Cortex of kidney (tissue), 1 donor: ENCODE data around the gene CLCN6.

Experiments used
- DNase-seq: peaks from one replicate; lab custom pipeline; 2025; lab: John Stamatoyannopoulos, UW

The CLCN6 gene

GRCh38 chr1:11780380-11781147 lies 25.4 kb upstream of the CLCN6 start:
- DNase-seq = no peak

GRCh38 chr1:11781297-11781696 lies 24.7 kb upstream of the CLCN6 start:
- no peak for DNase-seq

- no peak for DNase-seq
Measured at GRCh38 chr1:11782127-11782708, 23.8 kb upstream of the CLCN6 start.

- no peak for DNase-seq
Measured at GRCh38 chr1:11783556-11783955, 22.4 kb upstream of the CLCN6 start.

GRCh38 chr1:11784256-11784992 lies 21.6 kb upstream of the CLCN6 start:
- no peak for DNase-seq

GRCh38 chr1:11784993-11785769 lies 20.8 kb upstream of the CLCN6 start:
- DNase-seq = no peak

GRCh38 chr1:11786168-11786567 lies 19.8 kb upstream of the CLCN6 start:
- DNase-seq = no peak

- DNase-seq = no peak
Measured at GRCh38 chr1:11787251-11787803, 18.7 kb upstream of the CLCN6 start.

- no peak for DNase-seq
Measured at GRCh38 chr1:11787804-11788436, 18.1 kb upstream of the CLCN6 start.

- DNase-seq = no peak
Measured at GRCh38 chr1:11788549-11789053, 17.4 kb upstream of the CLCN6 start.

- no peak for DNase-seq
Measured at GRCh38 chr1:11789126-11790067, 16.6 kb upstream of the CLCN6 start.

GRCh38 chr1:11790101-11790879 lies 15.7 kb upstream of the CLCN6 start:
- DNase-seq = no peak

GRCh38 chr1:11790880-11791715 lies 14.9 kb upstream of the CLCN6 start:
- DNase-seq = no peak

GRCh38 chr1:11792106-11792505 lies 13.9 kb upstream of the CLCN6 start:
- DNase-seq = no peak

GRCh38 chr1:11793819-11794218 lies 12.2 kb upstream of the CLCN6 start:
- DNase-seq = no peak

- DNase-seq = no peak
Measured at GRCh38 chr1:11794446-11795237, 11.3 kb upstream of the CLCN6 start.

GRCh38 chr1:11795238-11795890 lies 10.6 kb upstream of the CLCN6 start:
- no peak for DNase-seq
